GM21786 (cell line): ENCODE data around the gene MAD1L1.
"Not testable (repeated sequence)": the region's sequence is repeated elsewhere in the genome, so short reads cannot be mapped to it uniquely, and the experiment has no call there.

Experiments
- ATAC-seq: cut with Tn5 transposase; IDR thresholded peaks from one replicate; pipeline ENCODE4 v1.9.1; 2021; ENCODE audit not compliant: unreplicated experiment

The MAD1L1 gene

DNA sequence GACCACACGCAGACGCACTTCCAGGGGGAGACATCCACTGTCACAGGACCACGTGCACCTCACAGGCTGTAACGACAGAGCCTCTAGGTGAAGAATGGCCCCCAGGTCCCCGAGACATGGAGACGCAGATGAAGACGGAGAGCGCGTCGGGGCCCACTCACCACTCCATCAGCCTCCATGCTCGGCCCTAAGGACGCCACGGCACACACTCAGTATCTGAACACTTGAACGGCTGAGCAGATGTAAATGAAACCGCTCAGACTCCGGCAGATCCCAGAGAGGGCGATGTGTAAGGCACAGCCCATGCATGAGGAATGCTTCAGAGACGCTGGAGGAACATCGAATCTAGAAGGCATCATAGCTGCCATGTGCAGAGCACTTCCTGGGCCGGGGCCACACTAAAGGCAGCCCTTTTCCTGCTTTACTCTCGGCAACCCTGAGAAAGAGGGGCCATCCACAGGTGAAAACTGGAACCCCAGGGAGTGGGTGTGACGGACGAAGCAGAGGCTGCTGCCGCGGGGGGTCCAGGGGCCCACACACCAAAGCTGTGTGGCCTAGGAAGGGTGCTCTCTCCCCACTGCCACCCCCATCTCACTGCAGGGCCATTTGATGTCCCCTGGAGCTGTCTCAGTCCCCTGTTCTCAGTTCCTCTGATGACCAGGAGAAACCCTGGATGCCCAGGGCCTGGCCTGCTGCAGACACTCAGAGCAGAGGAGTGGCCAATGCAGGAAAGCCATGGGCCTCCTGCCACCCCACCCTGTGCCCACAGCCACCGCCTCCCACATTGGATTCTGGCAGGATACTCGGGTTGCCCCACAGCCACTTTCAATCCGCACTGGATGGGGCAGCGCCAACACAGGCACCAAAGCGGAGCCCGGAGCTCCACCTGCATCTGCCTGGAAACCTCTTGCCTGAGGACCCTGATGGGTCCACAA is 253.8 kb downstream of the MAD1L1 start:
- ATAC-seq: no peak

DNA sequence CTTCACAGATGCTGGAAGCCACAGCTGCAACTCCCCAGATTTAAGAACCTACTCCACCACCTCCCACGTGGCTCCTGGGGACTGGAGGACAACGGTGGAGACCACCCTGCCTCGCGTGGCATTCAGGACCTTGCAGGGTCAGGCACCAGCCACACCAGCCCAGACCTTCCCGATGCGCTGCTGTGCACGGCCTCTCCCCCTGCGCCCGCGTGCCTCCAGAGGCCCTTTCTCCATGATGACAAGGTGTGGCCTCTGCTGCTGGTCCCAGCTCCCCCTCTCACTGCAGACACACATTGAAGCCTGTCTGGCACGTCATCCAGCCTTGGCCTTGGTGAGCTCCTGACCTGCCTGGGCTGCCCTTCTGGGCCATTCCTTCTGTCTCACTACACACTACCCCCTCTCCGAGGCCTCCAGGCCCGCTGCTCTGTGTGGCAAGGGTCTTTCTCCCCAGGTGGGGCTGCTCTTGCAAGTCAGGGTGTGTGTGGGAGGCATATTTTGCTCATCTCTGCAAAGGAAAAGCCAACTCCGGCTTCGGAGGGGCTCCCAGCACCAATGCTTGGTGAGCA is 254.8 kb downstream of the MAD1L1 start:
- no peak for ATAC-seq

DNA sequence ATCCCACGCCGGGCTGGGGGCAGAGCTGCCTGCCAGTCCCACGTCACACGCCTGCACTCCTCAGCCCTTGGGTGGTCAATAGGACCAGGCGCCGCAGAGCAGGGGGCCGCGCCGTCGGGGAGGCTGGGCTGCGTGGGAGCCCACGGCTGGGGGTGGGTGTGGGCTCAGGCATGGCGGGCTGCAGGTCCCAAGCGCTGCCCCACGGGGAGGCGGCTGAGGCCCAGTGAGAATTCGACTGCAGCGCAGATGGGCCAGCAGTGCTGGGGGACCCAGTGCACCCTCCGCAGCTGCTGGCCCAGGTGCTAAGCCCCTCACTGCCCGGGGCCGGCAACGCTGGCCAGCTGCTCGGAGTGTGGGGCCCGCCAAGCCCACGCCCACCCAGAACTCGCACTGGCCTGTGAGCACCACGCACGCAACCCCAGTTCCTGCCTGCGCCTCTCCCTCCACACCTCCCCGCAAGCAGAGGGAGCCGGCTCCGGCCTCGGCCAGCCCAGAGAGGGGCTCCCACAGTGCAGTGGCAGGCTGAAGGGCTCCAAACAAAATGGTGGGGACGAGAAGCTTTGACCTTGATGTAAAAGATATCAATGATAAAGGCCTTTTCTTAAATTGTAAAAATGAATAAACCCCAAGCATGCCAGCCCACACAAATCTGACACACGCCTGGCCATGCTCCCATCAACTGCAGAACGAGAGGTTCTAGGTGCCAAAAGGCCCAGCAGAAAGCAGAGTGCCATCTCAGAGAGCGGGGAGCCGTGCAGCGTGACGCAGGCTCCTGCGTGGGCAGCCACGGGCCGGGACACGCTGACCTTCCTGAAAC is 255.5 kb downstream of the MAD1L1 start:
- no peak for ATAC-seq

DNA sequence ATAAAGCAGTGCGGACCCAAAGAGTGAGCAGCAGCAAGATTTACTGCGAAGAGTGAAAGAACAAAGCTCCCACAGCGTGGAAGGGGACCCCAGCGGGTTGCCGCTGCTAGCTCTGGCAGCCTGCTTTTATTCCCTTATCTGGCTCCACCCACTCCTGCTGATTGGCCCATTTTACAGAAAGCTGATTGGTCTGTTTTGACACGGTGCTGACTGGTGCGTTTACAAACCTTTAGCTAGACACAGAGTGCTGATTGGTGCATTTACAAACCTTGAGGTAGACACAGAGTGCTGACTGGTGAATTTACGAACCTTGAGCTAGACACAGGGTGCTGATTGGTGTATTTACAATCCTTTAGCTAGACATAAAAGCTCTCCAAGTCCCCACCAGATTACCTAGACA is 256.2 kb downstream of the MAD1L1 start:
- not testable (repeated sequence) for ATAC-seq

DNA sequence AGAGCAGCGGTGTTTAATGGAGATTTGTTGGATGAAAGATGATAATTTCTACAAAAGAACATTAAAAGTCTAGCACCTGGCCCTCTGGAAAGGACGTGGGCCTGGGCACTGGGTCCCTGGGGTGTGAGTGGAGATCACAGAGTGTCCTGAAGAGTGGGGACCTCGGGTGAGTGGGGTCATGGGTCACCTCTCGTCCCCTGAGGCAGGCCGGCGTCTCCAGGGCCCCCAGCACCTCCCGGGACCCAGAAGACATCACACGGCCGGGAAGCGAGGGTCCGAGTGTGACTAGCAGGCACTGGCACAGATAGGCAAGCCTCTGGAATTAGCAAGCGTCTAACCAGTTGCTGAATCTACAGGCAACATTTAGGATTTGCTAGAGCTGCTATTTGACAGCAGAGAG is 257.2 kb downstream of the MAD1L1 start:
- no peak for ATAC-seq

DNA sequence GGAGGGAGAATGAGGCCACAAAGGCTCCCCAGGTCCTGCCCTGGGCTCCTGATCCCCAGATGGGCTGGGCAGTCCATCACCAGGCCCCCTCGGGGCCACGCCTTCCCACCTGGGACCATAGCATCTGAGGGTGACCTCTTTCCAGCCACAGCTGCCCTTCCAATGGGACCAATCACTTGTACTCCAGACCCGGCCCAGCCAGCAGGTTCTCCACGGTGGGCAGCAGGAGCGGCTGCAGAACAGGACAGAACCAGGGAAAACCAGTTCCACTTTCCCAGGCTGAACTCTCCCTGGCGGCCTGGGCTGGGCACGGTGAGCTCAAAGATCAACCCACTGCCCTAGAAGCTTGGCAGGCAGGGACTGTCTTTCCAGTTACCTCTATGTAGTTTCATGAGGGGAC is 257.6 kb downstream of the MAD1L1 start:
- ATAC-seq: no peak

DNA sequence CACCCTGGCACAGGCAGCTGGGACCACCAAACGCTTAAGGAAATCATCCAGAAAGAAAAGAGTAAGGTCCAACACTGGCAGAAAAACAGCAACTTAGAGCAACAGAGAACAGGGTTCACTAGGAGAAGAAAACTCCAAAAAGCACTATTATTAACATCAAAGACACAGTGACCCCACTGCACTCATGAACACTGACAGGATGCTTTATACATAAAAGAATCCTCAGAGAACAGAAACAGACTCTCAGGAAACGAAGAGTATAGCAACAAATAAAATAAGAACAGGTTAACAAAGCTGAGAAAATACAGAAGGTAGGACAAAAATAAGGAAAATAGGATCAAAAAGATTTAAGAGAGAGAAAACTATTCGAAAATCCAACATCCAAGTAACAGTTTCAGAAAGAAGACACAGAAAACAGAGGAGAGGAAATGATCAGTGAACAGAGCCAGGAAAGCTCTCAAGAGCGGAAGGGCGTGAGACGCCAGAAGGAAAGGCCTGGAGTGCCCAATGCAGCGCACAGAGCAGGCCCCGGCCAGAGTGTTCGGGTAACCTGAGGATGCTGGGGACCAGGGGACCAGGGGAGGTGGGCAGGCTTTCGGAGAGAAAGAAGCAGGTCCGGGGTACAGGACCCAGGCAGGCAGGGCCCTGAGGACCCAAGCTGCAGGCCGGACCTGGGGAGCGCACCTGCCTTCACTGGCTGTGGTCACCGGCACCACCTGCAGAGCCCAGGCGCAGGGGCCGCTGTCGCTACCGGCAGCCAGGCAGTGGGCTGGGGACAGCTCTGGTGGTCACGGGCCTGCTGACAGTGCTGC is 258.2 kb downstream of the MAD1L1 start:
- no peak for ATAC-seq

DNA sequence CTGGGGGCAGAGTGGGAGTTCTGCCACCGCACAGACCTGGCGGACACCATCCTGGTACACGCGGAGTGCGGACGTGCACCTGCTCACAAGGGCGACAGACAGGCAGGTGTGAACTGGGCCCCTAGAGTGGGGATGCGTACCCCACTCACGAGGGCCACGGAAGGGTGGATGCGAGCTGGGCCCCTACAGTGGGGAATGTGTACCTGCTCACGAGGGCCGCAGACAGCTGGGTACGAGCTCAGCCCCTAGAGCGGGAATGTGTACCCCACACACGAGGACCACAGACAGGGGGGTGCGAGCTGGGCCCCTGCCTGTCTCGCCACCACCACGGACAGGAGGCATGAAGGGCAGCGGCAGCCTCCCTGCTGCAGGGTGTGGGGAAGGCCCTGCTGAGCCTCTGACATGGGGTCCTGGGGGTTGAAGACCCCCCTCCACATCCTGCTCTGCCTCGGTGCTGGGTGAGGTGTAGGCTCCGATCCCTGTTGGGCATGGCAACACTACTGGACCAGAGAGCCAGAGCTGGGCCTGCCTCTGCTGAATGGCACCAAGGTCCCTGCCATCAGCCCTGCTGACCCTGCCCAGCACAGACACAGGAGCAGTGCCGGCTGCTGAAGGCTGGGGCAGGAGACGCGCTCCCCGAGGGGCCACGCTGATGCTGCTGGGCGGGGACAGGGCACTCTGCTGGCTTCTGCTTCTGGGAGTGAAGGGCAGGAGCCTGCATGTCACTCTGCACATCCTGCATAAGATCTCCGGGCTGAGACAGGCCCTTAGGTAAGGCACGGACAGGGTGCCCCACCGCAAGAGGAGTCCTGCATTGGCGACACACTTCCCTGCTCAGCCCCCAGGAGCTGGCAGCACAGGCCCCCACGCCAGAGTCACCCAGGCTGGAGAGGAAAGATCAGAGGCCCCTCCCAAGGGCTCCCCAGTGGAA is 259.2 kb downstream of the MAD1L1 start:
- no peak for ATAC-seq

DNA sequence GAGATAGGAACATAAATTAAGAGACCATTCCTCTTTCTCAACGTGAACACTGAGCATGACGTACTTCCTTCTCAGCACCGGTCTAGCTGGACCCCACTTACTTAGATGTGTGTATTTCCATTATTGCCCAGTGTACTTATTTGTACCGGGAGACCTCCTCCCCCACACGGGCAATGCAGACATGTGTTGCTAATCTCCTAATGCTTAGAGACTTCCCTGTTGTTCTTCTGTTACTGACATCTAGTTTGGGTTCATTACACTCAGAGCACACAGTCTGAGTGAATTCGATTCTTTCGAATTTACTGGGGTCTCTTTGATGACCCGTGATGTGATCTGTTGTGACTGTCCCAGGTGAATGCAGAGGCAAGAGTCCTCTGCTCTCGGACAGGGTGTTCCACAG is 260.0 kb downstream of the MAD1L1 start:
- ATAC-seq: no peak

DNA sequence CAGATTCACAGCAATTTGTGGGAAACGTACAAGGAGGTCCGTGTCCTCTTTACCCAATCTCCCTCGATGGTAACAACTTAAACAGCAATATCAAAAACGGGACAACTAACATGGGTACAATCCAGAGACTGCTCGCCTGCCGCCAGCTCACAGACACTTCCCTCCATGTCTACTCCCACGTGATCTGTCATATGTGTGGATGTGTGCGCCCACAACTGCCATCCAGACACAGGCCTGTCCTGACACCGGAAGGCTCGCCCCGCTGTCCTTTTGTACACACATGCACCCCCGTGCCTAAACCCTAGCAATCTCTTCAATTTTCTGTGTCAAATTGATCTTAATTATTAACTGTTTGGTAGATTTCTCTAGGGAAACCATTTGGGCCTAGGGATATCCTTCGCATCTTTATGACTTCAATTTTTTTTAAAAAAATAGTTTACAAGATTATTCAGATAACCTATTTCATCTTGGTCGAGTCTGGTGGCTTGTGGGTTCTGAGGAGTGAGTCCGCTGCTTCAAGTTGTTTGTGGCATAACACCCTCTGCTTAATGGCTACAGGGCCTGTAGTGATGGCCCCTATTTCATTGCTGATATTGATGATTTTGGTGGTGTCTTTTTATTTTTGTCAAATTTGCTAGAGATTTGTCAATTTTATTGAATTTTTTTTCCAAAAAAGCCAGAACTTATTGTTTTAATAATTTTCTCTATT is 260.6 kb downstream of the MAD1L1 start:
- ATAC-seq: no peak

DNA sequence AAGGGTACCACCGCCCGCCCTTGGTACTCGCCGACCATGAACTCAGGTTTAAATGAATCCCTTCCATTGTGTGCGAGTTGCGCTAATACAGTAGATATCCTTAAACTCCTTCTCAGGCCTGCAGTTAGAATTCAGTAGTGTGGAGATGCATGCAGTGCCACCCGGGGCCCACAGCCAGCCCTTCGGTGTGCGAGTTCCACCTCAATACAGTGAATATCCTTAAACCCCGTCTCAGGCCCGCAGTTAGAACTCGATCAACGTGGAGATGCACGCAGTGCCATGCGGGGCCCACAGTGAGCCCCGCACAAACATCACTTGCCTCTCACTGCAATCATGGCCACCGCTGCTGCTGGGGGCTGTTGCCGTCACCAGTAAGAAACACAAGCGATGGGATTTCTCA is 261.9 kb downstream of the MAD1L1 start:
- ATAC-seq: no peak

DNA sequence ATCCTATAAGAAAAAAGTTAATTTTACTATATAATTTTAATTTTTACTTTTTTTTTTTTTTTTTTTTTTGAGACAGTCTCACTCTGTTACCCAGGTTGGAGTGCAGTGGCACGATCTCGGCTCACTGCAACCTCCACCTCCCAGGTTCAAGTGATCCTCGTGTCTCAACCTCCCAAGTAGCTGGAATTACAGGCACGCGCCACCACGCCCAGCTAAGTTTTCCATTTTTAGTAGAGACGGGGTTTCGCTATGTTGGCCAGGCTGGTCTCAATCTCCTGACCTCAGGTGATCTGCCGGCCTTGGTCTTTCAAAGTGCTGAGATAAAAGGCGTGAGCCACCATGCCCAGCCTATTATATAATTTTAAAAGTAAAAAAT is 262.5 kb downstream of the MAD1L1 start:
- ATAC-seq: not testable (repeated sequence)

DNA sequence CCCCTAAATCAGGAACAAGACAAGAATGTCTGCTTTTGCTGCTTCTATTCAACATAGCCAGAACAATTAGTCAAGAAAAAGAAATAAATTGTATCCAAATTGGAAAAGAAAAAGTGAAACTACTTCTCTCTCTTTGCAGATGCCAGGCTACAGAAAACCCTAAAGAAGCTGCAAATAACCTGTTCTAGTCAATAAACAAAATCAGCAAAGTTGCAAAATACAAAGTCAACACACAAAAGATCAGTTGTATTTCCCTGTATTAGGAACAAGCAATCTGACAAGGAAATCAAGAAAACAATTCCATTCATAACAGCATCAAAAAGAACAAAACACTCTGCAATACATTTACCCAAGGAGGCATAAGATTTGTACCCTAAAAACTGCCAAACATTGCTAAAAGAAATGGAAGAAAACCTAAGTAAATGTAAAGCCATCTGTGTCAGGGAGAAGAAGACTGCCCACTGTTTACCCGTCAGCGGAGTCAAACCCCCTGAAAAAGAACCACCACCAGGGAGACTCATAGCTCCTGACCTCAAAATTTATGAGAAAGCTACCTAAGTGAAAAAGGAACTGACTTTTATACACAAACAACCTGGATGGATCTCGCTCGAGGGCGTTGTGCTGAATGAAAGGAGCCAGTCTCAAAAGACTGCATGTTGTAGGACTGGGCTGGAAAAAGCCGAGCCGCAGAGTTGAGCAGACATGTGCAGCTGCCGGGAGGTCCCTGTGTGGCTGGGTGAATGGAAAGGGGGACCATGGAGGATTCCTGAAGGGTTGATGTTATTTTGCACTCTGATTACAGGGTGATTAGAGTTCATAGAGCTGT is 263.1 kb downstream of the MAD1L1 start:
- no peak for ATAC-seq

DNA sequence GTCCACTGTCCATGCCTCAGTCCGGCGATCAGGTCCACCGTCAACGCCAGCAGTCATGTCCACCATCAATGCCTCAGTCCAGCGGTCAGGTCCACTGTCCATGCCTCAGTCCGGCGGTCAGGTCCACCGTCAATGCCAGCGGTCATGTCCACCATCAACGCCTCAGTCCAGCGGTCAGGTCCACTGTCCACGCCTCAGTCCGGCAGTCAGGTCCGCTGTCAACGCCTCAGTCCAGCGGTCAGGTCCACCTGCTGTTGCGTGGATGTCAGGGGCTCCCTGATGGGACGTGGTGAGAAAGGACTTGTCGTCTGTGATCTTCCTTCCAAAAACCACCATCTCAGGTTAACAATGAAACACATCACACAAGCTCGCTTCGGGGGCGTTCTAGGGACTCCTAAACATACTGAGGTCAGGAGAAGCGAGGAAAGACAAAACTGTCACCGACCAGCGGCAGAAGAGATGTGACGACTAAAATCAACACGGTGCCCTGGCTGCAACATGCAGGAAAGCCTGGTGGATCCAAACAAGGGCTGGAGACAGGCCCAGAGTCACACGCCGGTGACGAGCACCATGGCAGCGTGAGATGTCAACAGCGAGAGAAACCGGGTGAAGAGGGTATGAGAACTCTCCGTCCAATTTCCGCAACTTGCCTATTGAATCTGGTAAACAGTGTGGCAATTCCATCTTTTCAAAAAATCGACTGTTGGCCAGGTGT is 264.2 kb downstream of the MAD1L1 start:
- ATAC-seq: no peak

DNA sequence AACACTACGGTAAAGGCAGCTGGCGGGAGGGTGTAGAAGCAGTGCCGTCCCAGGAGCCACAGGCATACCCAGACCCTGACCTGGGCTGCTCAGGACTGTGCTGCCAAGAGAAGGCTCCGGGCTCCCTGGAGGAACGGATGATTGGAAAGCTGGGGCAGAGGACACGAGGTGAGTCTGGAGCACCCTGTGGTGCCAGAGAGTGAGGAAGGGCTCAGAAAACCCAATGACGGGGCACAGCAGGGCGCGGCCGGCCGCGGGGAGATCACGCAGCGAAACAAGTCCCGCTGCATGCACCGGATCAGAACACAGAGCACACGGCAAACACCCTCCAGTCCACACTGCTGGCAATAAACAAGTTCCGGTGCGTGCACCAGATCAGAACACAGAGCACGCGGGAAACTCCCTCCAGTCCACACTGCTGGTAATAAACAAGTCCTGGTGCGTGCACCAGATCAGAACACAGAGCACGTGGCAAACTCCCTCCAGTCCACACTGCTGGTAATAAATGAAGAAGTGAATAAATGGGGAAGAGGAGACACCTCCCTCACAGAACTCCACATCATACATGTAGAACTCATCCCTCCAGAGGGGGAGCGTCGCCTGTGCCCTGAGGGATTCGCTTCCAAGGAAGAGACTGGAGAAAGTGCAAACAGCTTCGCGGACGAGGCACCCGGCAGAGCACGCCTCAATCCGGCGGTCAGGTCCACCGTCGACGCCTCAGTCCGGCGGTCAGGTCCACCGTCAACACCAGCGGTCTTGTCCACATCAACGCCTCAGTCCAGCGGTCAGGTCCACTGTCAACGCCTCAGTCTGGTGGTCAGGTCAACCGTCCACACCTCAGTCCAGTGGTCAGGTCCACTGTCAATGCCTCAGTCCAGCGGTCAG is 265.0 kb downstream of the MAD1L1 start:
- ATAC-seq: no peak

DNA sequence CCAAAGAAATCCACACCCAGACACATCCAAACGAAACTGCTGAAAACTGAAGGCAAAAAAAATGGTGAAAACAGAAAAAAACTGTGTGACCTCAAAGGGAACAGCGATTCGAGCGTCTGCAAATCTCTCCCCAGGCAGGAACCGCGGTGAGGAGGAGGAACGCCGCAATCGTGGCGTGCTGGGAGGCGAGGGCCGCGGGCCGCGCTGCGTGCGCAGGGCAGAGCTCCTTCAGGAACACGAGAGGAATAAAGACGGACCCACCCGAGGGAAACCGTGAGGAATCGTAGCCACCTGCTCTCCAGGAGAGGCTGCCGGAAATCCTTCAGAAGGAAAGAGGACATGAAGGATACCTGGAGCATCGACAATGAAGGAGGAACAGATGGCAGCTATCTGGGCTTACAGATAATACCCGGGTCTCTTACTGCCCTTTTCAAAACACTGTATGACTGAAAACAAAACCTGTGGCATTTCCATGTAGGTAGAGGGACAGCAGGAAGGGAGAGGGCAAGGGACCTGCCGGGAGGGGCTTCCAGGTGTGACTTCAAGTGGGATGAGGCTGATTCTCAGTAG is 266.0 kb downstream of the MAD1L1 start:
- no peak for ATAC-seq
